H1 (cell line): Measurements from ENCODE around the gene KDM4E.

Source experiments
- ASH2L ChIP-seq: fragments of 200-600, 300-600 bp; sonication (generic); IDR thresholded peaks from one replicate; pipeline ENCODE4 v1.7.1; 2017; ENCODE audit warnings: low read length
- EP300 ChIP-seq, 2 experiments: IDR thresholded peaks; 1 replicate in 1 of 2; 2 replicates in 1 of 2; pipeline ENCODE4 v1.6.1; 2011 to 2012; ENCODE audit warnings: low read depth in 2 of 2, low read length in 2 of 2, mild to moderate bottlenecking in 2 of 2, borderline replicate concordance in 1 of 2, inconsistent platforms in 1 of 2, moderate library complexity in 1 of 2
- NANOG ChIP-seq: IDR thresholded peaks from 2 replicates; pipeline ENCODE4 v1.6.1; 2011; ENCODE audit warnings: low read length, low read depth, mild to moderate bottlenecking, inconsistent platforms; ENCODE audit not compliant: insufficient read depth, poor library complexity, severe bottlenecking
- POLR2A ChIP-seq, 2 experiments: IDR thresholded peaks; 1 replicate in 1 of 2; 2 replicates in 1 of 2; pipeline ENCODE4 v1.6.1; 2011; ENCODE audit warnings: low read depth in 2 of 2, low read length in 2 of 2, mild to moderate bottlenecking in 2 of 2; ENCODE audit errors: control extremely low read depth in 1 of 2
- POLR2AphosphoS5 ChIP-seq: IDR thresholded peaks from 2 replicates; pipeline ENCODE4 v1.6.1; 2011; ENCODE audit warnings: low read depth, low read length
- RXRA ChIP-seq: IDR thresholded peaks from 2 replicates; pipeline ENCODE4 v1.6.1; 2011; ENCODE audit warnings: low read depth, mild to moderate bottlenecking, low read length, moderate library complexity; ENCODE audit not compliant: insufficient read depth
- SIN3A ChIP-seq, 2 experiments: IDR thresholded peaks in 1 of 2; conservative IDR thresholded peaks in 1 of 2; 2 replicates each; pipeline ENCODE4 v1.6.1; 2011 to 2012; ENCODE audit warnings: low read length in 2 of 2, improper control_type of control experiment in 1 of 2, low read depth in 1 of 2, mild to moderate bottlenecking in 1 of 2
- TF ChIP-seq, protein P1 (sequence below), 3 experiments: IDR thresholded peaks; 1 replicate in 2 of 3; 2 replicates in 1 of 3; pipeline versions ENCODE4 v1.5.1 to v1.6.1; 2011; ENCODE audit warnings: low read length in 3 of 3, mild to moderate bottlenecking in 3 of 3, inconsistent platforms in 2 of 3, low read depth in 1 of 3, moderate library complexity in 1 of 3; ENCODE audit not compliant: insufficient read depth in 1 of 3; ENCODE audit errors: control extremely low read depth in 1 of 3
- TF ChIP-seq, protein P2 (sequence below): IDR thresholded peaks from 2 replicates; pipeline ENCODE4 v1.6.1; 2012; ENCODE audit warnings: inconsistent platforms

DNA sequence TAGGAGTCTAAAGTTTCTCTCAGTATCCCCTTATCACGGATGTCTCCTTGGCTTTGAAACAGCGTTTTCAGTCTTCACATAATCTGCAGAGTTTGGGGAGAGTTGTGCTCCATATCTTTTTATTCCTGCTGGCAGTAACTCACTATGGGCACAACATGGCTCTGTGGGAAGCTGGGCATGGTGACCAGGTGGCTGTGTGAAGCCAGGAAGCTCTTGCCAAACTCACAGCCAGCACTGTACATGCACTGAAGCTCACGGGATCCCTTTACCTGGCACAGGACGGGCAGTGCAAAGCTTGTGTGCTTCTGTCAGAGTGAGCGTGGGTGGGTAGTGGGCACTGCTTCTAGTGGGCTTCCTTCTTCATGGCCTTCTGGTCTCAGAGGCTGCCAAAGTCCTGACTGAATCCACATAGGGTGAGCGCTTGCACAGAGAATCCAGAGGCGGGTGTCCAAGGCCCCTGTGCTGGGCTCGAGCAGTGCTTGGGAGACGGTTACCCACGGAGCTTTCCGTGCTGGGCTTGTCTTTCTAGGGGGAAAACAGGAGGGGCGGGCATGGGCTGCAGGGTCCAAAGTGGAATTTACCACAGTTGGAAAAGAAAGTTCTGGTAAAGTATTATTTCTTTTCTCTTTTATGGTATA is 10.8 kb upstream of the KDM4E start:
- TF ChIP-seq NANOG, result no peak
- TF ChIP-seq POLR2AphosphoS5, result no peak
- no peak for TF ChIP-seq SIN3A (conservative IDR thresholded peaks at IDR 0.05 in 1 of 2, IDR thresholded peaks at IDR 0.05 in 1 of 2; ENCODE audit: low read depth in 1 of 2, low read length in 2 of 2)
- TF ChIP-seq, protein P1, sequence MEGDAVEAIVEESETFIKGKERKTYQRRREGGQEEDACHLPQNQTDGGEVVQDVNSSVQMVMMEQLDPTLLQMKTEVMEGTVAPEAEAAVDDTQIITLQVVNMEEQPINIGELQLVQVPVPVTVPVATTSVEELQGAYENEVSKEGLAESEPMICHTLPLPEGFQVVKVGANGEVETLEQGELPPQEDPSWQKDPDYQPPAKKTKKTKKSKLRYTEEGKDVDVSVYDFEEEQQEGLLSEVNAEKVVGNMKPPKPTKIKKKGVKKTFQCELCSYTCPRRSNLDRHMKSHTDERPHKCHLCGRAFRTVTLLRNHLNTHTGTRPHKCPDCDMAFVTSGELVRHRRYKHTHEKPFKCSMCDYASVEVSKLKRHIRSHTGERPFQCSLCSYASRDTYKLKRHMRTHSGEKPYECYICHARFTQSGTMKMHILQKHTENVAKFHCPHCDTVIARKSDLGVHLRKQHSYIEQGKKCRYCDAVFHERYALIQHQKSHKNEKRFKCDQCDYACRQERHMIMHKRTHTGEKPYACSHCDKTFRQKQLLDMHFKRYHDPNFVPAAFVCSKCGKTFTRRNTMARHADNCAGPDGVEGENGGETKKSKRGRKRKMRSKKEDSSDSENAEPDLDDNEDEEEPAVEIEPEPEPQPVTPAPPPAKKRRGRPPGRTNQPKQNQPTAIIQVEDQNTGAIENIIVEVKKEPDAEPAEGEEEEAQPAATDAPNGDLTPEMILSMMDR (IDR thresholded peaks at IDR 0.05; ENCODE audit: control extremely low read depth in 1 of 3, insufficient read depth in 1 of 3, low read depth in 1 of 3, low read length in 3 of 3), result no peak
- TF ChIP-seq POLR2A (IDR thresholded peaks at IDR 0.05; ENCODE audit: control extremely low read depth in 1 of 2, low read depth in 2 of 2, low read length in 2 of 2), result no peak
- TF ChIP-seq, protein P2, sequence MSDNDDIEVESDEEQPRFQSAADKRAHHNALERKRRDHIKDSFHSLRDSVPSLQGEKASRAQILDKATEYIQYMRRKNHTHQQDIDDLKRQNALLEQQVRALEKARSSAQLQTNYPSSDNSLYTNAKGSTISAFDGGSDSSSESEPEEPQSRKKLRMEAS, result no peak
- TF ChIP-seq RXRA, result no peak
- no peak for TF ChIP-seq ASH2L
- no peak for TF ChIP-seq EP300 (IDR thresholded peaks at IDR 0.05; ENCODE audit: borderline replicate concordance in 1 of 2, low read depth in 2 of 2, low read length in 2 of 2)
